Omental fat pad (tissue), 4 donors: ENCODE data around the gene ZMAT2. TPM values are rescaled to one million over a fixed set of nuclear protein-coding genes. Genes with fewer than 3 reads are reported as not detected.
A peak's percentile ranks its signal among the peaks of the same experiment; 100 is the strongest.

ENCODE experiments used
- ATAC-seq: fragments of 150-250 bp; one replicate; pipeline ENCODE4 v1.9.1; 2016; ENCODE audit warnings: mild to moderate bottlenecking, moderate library complexity; ENCODE audit not compliant: low FRiP score
- DNase-seq: peaks from one replicate; pipeline ENCODE4 v3.0.0-alpha.2; 2019; ENCODE audit warnings: low spot score
- CTCF ChIP-seq, 3 donors: fragments of 450-650 bp; IDR thresholded peaks; one replicate each; pipeline ENCODE4 v1.5.1; 2016 to 2017; ENCODE audit warnings: antibody characterized with exemption in 3 of 3, mild to moderate bottlenecking in 3 of 3, moderate library complexity in 2 of 3
- total RNA-seq, 4 donors: library from RNA; depleted of rRNA; stranded (reverse); fragments of >200 nt; gene quantifications; one replicate each; pipeline ENCODE4 v1.1.0, GENCODE V29; 2016

Gene ZMAT2
- total RNA-seq, 4 donors from 2014 or later: 38.3 to 49.6 (median 47.0) TPM

- ATAC-seq (peak; percentile 34), DNase-seq (no peak)
- TF ChIP-seq CTCF (IDR thresholded peaks at IDR 0.05): no peak
Measured at GRCh38 chr5:140672455-140673186, 27.6 kb upstream of the ZMAT2 start.

- ATAC-seq (no peak), DNase-seq (no peak)
- TF ChIP-seq CTCF (IDR thresholded peaks at IDR 0.05): no peak
Measured at GRCh38 chr5:140673187-140673976, 26.9 kb upstream of the ZMAT2 start, which contains the start of gene DND1. DND1 (minus strand) TSS chr5:140673576; CDS start chr5:140673542, 34 bp downstream.

- DNase-seq (no peak), ATAC-seq (no peak)
- no peak for TF ChIP-seq CTCF (IDR thresholded peaks at IDR 0.05)
Measured at GRCh38 chr5:140674211-140674610, 26.0 kb upstream of the ZMAT2 start.

- TF ChIP-seq CTCF (IDR thresholded peaks at IDR 0.05): no peak
- DNase-seq: no peak
Measured at GRCh38 chr5:140674629-140675028, 25.6 kb upstream of the ZMAT2 start.

GRCh38 chr5:140677947-140678346, 22.3 kb upstream of the ZMAT2 start:
- ATAC-seq: no peak
- TF ChIP-seq CTCF (IDR thresholded peaks at IDR 0.05): no peak

More at GRCh38 chr5:140674629-140675028, 25.6 kb upstream of the ZMAT2 start:
- ATAC-seq: no peak

GRCh38 chr5:140678993-140679392, 21.3 kb upstream of the ZMAT2 start:
- DNase-seq: no peak
- TF ChIP-seq CTCF (IDR thresholded peaks at IDR 0.05): no peak
- ATAC-seq: no peak

More at GRCh38 chr5:140677947-140678346, 22.3 kb upstream of the ZMAT2 start:
- no peak for DNase-seq
